22Rv1 (cell line): ENCODE data around the gene NCKIPSD.

Experiments used
- CTCF ChIP-seq: fragments of 450-650 bp; IDR thresholded peaks from 2 replicates; pipeline ENCODE4 v1.5.1; 2017; ENCODE audit warnings: mild to moderate bottlenecking
- ZFX ChIP-seq: fragments of 450-650 bp; IDR thresholded peaks from 2 replicates; pipeline ENCODE4 v1.6.1; 2017; ENCODE audit warnings: antibody characterized with exemption, borderline replicate concordance

GRCh38 chr3:48630407-48630806 is 55.3 kb downstream of the NCKIPSD start:
- TF ChIP-seq CTCF (no peak), ZFX (no peak)
